Breast epithelium (tissue), 3 donors: ENCODE data around the gene LRRC9.

Experiments used
- POLR2A ChIP-seq: fragments of 450-650 bp; IDR thresholded peaks from one replicate; pipeline ENCODE4 v1.6.1; 2016; ENCODE audit warnings: antibody characterized with exemption, mild to moderate bottlenecking, moderate library complexity
- TF ChIP-seq, protein P1 (sequence below), 3 donors: fragments of 450-650 bp; IDR thresholded peaks; one replicate each; pipeline ENCODE4 v1.5.1; 2016 to 2017; ENCODE audit warnings: antibody characterized with exemption in 3 of 3, mild to moderate bottlenecking in 3 of 3, moderate library complexity in 3 of 3

DNA sequence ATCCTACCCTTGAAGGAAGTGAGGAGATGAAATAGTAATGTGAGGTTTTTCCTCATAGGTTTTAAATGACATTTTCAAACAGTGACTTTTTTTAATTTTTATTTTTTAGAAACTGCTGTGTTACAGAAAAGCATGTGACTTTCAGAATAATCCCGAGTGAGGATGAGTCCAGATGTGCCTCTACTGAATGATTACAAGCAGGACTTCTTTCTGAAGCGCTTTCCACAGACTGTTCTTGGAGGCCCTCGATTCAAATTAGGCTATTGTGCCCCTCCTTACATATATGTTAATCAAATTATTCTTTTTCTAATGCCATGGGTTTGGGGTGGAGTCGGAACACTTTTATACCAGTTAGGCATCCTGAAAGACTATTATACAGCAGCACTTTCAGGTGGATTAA lies 187.5 kb downstream of the LRRC9 start:
- TF ChIP-seq, protein P1, sequence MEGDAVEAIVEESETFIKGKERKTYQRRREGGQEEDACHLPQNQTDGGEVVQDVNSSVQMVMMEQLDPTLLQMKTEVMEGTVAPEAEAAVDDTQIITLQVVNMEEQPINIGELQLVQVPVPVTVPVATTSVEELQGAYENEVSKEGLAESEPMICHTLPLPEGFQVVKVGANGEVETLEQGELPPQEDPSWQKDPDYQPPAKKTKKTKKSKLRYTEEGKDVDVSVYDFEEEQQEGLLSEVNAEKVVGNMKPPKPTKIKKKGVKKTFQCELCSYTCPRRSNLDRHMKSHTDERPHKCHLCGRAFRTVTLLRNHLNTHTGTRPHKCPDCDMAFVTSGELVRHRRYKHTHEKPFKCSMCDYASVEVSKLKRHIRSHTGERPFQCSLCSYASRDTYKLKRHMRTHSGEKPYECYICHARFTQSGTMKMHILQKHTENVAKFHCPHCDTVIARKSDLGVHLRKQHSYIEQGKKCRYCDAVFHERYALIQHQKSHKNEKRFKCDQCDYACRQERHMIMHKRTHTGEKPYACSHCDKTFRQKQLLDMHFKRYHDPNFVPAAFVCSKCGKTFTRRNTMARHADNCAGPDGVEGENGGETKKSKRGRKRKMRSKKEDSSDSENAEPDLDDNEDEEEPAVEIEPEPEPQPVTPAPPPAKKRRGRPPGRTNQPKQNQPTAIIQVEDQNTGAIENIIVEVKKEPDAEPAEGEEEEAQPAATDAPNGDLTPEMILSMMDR (IDR thresholded peaks at IDR 0.05) = no peak
- TF ChIP-seq POLR2A = no peak
